CD4-positive, alpha-beta T cell (primary cell): ENCODE measurements around the gene ZNF835. TPM values are rescaled to one million over a fixed set of nuclear protein-coding genes. Genes with fewer than 3 reads are reported as not detected.

Source experiments
- ATAC-seq: fragments of 200-7000 bp; cut with Tn5 transposase; one replicate; pipeline ENCODE4 v1.10.0; 2022; ENCODE audit warnings: mild to moderate bottlenecking; ENCODE audit not compliant: poor library complexity
- CTCF ChIA-PET: fragments of 350-600 bp; sonication (Branson Sonifier 250); formaldehyde crosslinking; loops from one replicate; lab custom pipeline; 2021; ENCODE audit warnings: antibody characterized with exemption, inconsistent platforms; lab: Charles Lee
- POLR2A ChIA-PET: fragments of 350-600 bp; sonication (Branson Sonifier 250); formaldehyde crosslinking; loops from one replicate; lab custom pipeline; 2021; ENCODE audit warnings: antibody characterized with exemption, inconsistent platforms; lab: Charles Lee
- DNase-seq, 14 experiments: peaks; one replicate each; pipeline ENCODE4 v3.0.0-alpha.2; 2013 to 2020; ENCODE audit warnings: mixed read lengths in 2 of 14
- H3K27ac ChIP-seq, 2 donors: one replicate each; pipeline versions ENCODE4 v1.5.1 to v1.7.0; 2013; ENCODE audit warnings: low read length in 2 of 2, low read depth in 1 of 2, mild to moderate bottlenecking in 1 of 2
- H3K27me3 ChIP-seq, 2 experiments: 1 replicate in 1 of 2; 2 replicates in 1 of 2; pipeline versions ENCODE4 v1.6.1 to v1.7.0; 2013; ENCODE audit warnings: low read length in 2 of 2, control low read depth in 1 of 2, mild to moderate bottlenecking in 1 of 2, moderate library complexity in 1 of 2; ENCODE audit not compliant: insufficient read depth in 2 of 2, control insufficient read depth in 1 of 2
- H3K36me3 ChIP-seq: one replicate; pipeline ENCODE4 v1.6.1; 2013; ENCODE audit warnings: low read length, control low read depth; ENCODE audit not compliant: insufficient read depth
- H3K4me1 ChIP-seq: one replicate; pipeline ENCODE4 v1.6.1; 2013; ENCODE audit warnings: low read length, control low read depth; ENCODE audit not compliant: insufficient read depth
- H3K4me3 ChIP-seq: one replicate; pipeline ENCODE4 v1.5.1; 2013; ENCODE audit warnings: mild to moderate bottlenecking, low read length, moderate library complexity
- H3K9me3 ChIP-seq, 2 experiments: 1 replicate in 1 of 2; 2 replicates in 1 of 2; pipeline versions ENCODE4 v1.6.1 to v1.7.0; 2013; ENCODE audit warnings: low read length in 2 of 2, mild to moderate bottlenecking in 2 of 2, control low read depth in 1 of 2, moderate library complexity in 1 of 2; ENCODE audit not compliant: control insufficient read depth in 1 of 2, insufficient read depth in 1 of 2
- H3K27ac Mint-ChIP-seq: one replicate; pipeline ENCODE4 v1.8.0; 2020; ENCODE audit warnings: mixed read lengths
- H3K27me3 Mint-ChIP-seq: one replicate; pipeline ENCODE4 v1.8.0; 2021; ENCODE audit warnings: mixed read lengths
- H3K36me3 Mint-ChIP-seq: one replicate; pipeline ENCODE4 v1.8.0; 2021; ENCODE audit warnings: low read depth, mixed read lengths
- H3K4me1 Mint-ChIP-seq: one replicate; pipeline ENCODE4 v1.8.0; 2021; ENCODE audit warnings: low read depth, mixed read lengths
- H3K4me3 Mint-ChIP-seq: one replicate; pipeline ENCODE4 v1.8.0; 2020; ENCODE audit warnings: mild to moderate bottlenecking, mixed read lengths
- H3K9me3 Mint-ChIP-seq: one replicate; pipeline ENCODE4 v1.8.0; 2020; ENCODE audit warnings: mixed read lengths
- CTCF ChIP-seq: fragments of 200-600 bp; IDR thresholded peaks from one replicate; pipeline ENCODE4 v1.8.0; 2022; ENCODE audit warnings: antibody characterized with exemption, mild to moderate bottlenecking
- intact Hi-C, 2 experiments: fragments of 100-400 bp; cut with DNase I in 1 of 2; cut with micrococcal nuclease in 1 of 2; formaldehyde crosslinking; loops; one replicate each; pipeline versions ENCODE4 v1.15.1 to v1.9.0; 2023 to 2025; cut with DNase I, micrococcal nuclease
- total RNA-seq, 174 experiments: library from RNA in 2 of 174; stranded (reverse) in 2 of 174; gene quantifications; one replicate each; pipeline ENCODE4 v1.2.3 and lab custom pipeline; 2021 to 2026

Gene ZNF835
- total RNA-seq, 2 experiments from 2014 or later, result 0.82 to 1.1 TPM

DNA sequence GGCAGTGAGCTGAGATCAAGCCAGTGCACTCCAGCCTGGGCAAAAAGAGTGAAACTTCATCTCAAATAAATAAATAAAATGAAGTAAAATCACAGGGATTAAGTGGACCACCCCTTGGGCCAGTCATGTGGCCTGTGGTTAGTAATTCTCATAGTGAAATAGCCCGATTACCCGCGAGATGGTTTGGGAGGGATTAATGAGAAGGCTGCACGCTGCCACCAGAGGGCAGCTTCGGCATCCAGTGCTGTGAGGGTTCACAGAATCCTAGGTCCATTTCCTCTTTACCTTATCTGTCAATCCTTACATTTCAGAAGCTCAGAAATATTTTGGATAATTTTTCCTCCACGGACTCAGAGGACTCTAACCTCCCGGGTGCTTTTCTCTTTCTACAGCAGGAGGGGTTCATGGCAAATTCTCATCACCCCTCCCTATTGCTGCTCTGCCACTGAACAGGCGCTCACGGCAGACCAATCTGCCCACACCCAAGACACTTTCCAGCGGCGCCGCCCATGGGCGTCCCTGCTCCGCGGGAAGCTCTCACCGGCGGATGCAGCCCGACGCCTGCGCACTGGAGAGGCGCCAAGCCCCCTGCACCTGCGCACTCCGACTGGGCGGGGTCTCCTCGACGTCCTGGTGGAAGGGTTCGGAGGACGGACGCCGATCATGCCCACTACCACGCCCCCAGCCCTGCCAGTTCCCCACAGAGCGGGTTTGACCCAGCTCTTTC, 11.0 kb downstream of the ZNF835 start:
- no peak for ATAC-seq
- H3K36me3 Mint-ChIP-seq, result peaks cover 26% of the 10 kb centered on the region
- no peak overlapping the region for H3K27ac Mint-ChIP-seq
- Histone ChIP-seq H3K9me3 (peaks cover 40 to 82% of the 10 kb centered on the region in 2 experiments), H3K4me3 (no peak overlapping the region), H3K27ac (no peak overlapping the region), H3K27me3 (no peaks in the 10 kb centered on the region), H3K4me1 (no peaks in the 10 kb centered on the region), H3K36me3 (no peaks in the 10 kb centered on the region)
- H3K27me3 Mint-ChIP-seq, result no peaks in the 10 kb centered on the region
- DNase-seq, result no peak
- H3K4me3 Mint-ChIP-seq, result no peak overlapping the region
- no peak for TF ChIP-seq CTCF
- intact Hi-C loops, result no loop called here
- POLR2A ChIA-PET, result no interaction called here
- peaks cover 3% of the 10 kb centered on the region for H3K9me3 Mint-ChIP-seq
- CTCF ChIA-PET, result no interaction called here
- H3K4me1 Mint-ChIP-seq, result no peaks in the 10 kb centered on the region

- H3K9me3 ChIP-seq, result peaks cover 35 to 52% of the 10 kb centered on the region in 2 experiments
- DNase-seq (no peak), ATAC-seq (no peak)
- H3K36me3 Mint-ChIP-seq, result peaks cover 14% of the 10 kb centered on the region
- H3K27me3 ChIP-seq, result no peaks in the 10 kb centered on the region
- H3K36me3 ChIP-seq, result no peaks in the 10 kb centered on the region
- TF ChIP-seq CTCF, result no peak
- H3K4me3 Mint-ChIP-seq, result no peak overlapping the region
- H3K9me3 Mint-ChIP-seq, result peaks cover 23% of the 10 kb centered on the region
- no peaks in the 10 kb centered on the region for H3K4me1 ChIP-seq
- H3K27ac ChIP-seq, result no peak overlapping the region
- no peak overlapping the region for H3K4me3 ChIP-seq
- intact Hi-C loops, result no loop called here
- POLR2A ChIA-PET, result no interaction called here
- H3K4me1 Mint-ChIP-seq, result no peaks in the 10 kb centered on the region
- no peak overlapping the region for H3K27ac Mint-ChIP-seq
- CTCF ChIA-PET, result no interaction called here
- H3K27me3 Mint-ChIP-seq, result no peaks in the 10 kb centered on the region
Observed at GRCh38 chr19:56654151-56654550, 17.4 kb downstream of the ZNF835 start.

- peaks cover 55 to 76% of the 10 kb centered on the region in 2 experiments for H3K9me3 ChIP-seq
- peaks cover 31% of the 10 kb centered on the region for H3K36me3 Mint-ChIP-seq
- DNase-seq, result no peak
- no peaks in the 10 kb centered on the region for H3K4me1 Mint-ChIP-seq
- H3K27ac Mint-ChIP-seq, result no peak overlapping the region
- H3K27me3 Mint-ChIP-seq, result peaks cover 27% of the 10 kb centered on the region
- ChIA-PET CTCF (no interaction called here), POLR2A (no interaction called here)
- TF ChIP-seq CTCF, result no peak
- peaks cover 29% of the 10 kb centered on the region for H3K9me3 Mint-ChIP-seq
- H3K4me3 Mint-ChIP-seq, result no peak overlapping the region
- no peak overlapping the region for H3K27ac ChIP-seq
- intact Hi-C loops, result no loop called here
- no peak overlapping the region for H3K4me3 ChIP-seq
- H3K27me3 ChIP-seq, result peaks cover 0 to 6% of the 10 kb centered on the region in 2 experiments
- H3K36me3 ChIP-seq, result no peaks in the 10 kb centered on the region
- ATAC-seq, result no peak
- no peaks in the 10 kb centered on the region for H3K4me1 ChIP-seq
Observed at GRCh38 chr19:56643460-56643955, 28.0 kb downstream of the ZNF835 start.
